Dedifferentiated amniotic fluid mesenchymal stem cell (primary cell): ENCODE data around the gene ZSCAN21.
"Not testable (repeated sequence)": the region's sequence is repeated elsewhere in the genome, so short reads cannot be mapped to it uniquely, and the experiment has no call there.

Experiments used
- DNase-seq: peaks from one replicate; pipeline ENCODE4 v3.0.0-alpha.2; 2016; ENCODE audit errors: extremely low spot score

The ZSCAN21 gene

GRCh38 chr7:100049441-100050291, at the start of gene ZSCAN21:
TSS of gene ZSCAN21 (plus strand) at chr7:100049774. CDS start at chr7:100057007, 7,233 bp downstream.
- DNase-seq = peak; percentile 83

- no peak for DNase-seq
Measured at GRCh38 chr7:100000239-100000638, 49.3 kb upstream of the ZSCAN21 start.

GRCh38 chr7:100003711-100004661, 45.6 kb upstream of the ZSCAN21 start:
- DNase-seq = no peak

- DNase-seq = no peak
Measured at GRCh38 chr7:100007887-100008286, 41.7 kb upstream of the ZSCAN21 start.

- DNase-seq = no peak
Measured at GRCh38 chr7:100008525-100008924, 41.0 kb upstream of the ZSCAN21 start.

- not testable (repeated sequence) for DNase-seq
Measured at GRCh38 chr7:100009952-100010351, 39.6 kb upstream of the ZSCAN21 start.

- DNase-seq = no peak
Measured at GRCh38 chr7:100010901-100011300, 38.7 kb upstream of the ZSCAN21 start.

- DNase-seq = no peak
Measured at GRCh38 chr7:100011516-100011915, 38.1 kb upstream of the ZSCAN21 start.

- DNase-seq = not testable (repeated sequence)
Measured at GRCh38 chr7:100012385-100013327, 36.9 kb upstream of the ZSCAN21 start.

- no peak for DNase-seq
Measured at GRCh38 chr7:100013328-100013676, 36.3 kb upstream of the ZSCAN21 start.

- peak; percentile 92 for DNase-seq
Measured at GRCh38 chr7:100015232-100016214, 34.1 kb upstream of the ZSCAN21 start, which contains the start of gene ZKSCAN1. TSS of gene ZKSCAN1 (plus strand) at chr7:100015596. CDS start at chr7:100023507, 7,911 bp downstream.

GRCh38 chr7:100016215-100016901, 33.2 kb upstream of the ZSCAN21 start:
- DNase-seq = no peak

GRCh38 chr7:100017300-100017699, 32.3 kb upstream of the ZSCAN21 start:
- DNase-seq = no peak

GRCh38 chr7:100017875-100018274, 31.7 kb upstream of the ZSCAN21 start:
- no peak for DNase-seq

- no peak for DNase-seq
Measured at GRCh38 chr7:100019908-100020307, 29.7 kb upstream of the ZSCAN21 start.

GRCh38 chr7:100021297-100021696, 28.3 kb upstream of the ZSCAN21 start:
- no peak for DNase-seq

- DNase-seq = no peak
Measured at GRCh38 chr7:100022621-100023020, 27.0 kb upstream of the ZSCAN21 start.

- DNase-seq = no peak
Measured at GRCh38 chr7:100023526-100023925, 26.0 kb upstream of the ZSCAN21 start.

- no peak for DNase-seq
Measured at GRCh38 chr7:100024020-100024619, 25.5 kb upstream of the ZSCAN21 start.
